Raji (cell line): ENCODE results near the gene CFAP61.

Experiments
- POLR2A ChIP-seq: IDR thresholded peaks from 2 replicates; pipeline ENCODE4 v1.6.1; 2011; ENCODE audit warnings: low read depth, low read length, control low read depth; ENCODE audit not compliant: insufficient read depth

CFAP61 gene

DNA sequence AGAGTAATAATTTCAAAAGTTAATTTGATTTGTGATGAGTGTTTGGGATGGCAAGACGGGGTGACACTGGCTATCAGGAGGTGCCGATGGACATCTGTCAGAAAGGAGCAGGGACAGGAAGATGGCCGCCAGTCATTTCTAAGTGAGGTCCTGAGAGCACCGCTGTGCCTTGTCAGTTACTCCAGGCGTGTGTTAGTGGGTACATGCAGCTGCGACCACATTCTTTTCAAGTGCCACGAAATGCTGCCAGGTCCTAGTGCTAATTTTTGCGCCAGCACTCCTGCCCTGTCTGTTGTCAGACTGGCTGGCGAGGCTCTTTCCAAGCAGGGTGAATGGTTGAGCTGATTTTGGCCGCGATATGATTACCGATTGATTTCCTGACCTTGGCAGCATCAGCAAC, 251.0 kb downstream of the CFAP61 start:
- no peak for TF ChIP-seq POLR2A

DNA sequence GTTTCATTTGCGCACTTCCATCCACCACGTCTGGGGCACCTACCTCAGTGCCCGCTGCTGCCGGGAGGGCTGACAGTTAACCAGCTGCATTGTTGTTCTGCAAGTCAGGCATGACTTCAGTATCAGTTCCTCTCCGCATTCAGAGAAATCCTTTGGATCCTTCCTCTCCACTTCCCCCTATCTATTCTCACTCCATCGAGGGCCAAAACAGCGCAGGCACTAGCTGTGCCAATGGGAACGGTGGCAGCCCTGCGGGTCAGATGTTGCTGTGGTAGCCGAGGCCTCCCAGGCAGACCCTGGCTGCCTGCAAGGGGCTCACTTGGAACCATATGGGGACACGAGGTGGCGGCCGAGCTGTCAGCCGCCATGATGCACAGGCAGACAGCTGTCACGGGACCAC, 251.4 kb downstream of the CFAP61 start:
- no peak for TF ChIP-seq POLR2A

DNA sequence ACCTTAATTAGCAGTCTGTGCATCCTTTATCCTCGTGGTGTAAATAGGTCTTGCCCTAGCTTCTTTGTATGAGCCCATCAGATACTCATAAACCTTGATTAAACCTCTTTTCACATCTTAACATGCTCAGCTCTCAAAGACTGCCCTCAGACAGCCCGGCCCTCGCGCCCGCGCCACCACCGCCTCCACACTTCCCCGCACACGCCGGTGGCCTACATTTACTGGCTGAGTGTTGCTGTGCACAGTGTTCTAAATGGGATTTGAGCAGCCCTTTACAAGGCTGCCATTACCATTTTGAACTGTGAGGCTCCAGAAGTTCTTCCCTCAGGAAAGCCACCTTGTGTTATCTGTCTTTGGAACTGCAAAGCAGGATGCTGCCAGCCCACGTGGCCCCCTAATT, 252.6 kb downstream of the CFAP61 start:
- TF ChIP-seq POLR2A: no peak

DNA sequence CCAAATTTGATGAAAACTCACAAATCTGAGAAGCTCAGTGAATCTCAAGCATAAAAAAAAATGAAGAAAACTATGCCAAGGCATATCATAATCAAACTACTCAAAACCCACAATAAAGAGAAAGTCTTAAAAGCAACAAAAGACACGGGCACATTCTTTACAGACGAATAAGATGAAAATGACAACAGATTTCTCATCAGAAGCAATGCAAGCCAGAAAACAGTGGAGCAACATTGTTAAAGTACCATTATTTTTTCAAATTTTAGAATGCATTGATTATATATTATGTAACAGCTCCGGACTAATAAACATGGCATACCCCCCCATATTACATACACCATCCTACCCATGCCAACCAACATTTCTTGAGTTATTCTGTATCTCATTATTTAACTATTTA, 260.2 kb downstream of the CFAP61 start:
- TF ChIP-seq POLR2A: no peak

DNA sequence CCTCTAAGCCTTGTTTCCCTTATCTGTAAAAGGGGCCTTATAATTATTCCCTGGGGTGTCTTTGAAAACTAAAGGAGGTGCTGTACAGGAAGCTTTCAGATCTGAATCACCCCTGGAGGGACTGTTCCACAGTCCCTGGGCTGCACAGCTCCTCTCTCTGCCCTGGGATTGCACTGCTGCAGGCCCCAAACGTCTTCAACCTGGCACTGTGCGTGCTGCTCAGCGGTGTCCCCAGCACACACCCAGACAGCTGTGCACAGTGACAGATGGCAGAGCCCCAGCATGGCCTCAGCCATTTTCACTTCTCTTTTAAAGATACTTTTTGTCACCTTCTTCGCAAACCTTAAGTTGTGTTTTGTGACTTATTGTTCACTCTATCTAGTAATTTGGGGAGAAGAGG, 264.9 kb downstream of the CFAP61 start:
- TF ChIP-seq POLR2A: no peak

DNA sequence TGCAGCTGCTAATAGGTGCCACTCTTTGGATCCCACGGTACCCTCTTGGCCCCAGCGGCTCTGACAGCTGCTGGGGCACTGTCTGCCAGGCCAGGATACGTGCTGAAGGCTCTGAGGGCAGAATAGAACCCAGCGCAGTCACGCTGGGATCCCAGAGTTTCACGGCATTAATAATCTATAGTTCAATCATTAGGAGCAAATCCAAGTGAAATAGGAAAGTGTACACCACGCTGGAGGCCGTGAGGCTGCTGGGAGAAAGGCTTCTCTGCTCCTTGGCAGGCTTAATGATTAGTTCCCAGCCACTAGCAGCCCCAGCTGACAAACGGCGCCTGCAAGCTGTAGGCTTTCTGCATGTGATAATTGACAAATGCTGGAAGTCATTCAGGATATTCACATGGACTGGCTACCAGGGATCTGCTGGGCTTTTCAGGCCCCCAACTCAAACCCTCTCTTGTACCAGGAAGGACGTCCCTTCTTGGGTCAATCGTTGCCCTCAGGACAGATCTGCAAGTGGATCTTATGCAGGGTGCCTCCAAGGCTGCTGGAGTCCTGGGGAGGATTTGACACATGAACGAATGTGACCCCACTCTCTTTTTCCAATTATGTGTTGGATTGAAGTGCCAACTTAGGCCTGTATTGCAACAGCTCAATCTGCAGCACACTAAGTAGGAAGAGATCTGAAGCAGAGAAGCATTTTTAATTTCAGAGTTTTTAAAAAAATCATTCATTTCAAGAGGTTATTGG, 265.5 kb downstream of the CFAP61 start:
- no peak for TF ChIP-seq POLR2A

DNA sequence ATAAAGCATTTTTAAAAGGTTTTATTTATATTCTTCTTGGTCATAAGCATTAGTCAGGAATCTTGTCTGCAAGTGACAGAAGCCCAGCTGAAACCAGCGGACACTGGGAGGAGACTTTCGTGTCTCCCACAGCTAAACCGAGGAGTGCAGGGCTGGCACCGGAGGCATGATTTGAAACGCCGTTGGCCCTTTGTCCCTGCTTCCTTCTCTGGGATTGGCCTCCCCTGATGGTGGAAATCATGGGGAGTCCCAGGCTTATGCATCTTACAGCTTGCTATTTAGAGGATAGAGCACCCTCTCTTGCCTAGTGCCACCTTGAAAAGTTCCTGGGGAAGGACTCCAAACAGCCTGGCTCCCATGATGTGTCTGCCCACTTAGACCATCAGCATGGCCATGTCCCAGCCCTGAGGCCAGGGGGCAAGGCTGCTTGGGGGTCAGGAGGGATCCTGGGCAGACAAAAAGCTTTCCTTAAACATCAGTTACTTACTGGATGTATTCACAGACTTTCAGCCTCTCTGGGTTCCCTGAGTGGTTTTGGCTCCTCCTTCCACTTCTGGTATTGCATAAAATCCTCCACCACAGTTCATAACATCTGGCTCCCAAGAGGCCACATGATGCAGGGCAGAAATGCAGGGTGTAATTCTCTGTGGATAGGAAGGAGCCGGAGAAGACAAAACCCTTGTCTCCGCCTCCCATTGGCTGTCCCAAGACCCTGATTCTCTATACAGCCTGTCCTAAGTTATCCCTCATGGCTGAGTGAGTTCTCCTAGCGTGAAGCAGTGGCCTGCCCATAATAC, 266.2 kb downstream of the CFAP61 start:
- no peak for TF ChIP-seq POLR2A

DNA sequence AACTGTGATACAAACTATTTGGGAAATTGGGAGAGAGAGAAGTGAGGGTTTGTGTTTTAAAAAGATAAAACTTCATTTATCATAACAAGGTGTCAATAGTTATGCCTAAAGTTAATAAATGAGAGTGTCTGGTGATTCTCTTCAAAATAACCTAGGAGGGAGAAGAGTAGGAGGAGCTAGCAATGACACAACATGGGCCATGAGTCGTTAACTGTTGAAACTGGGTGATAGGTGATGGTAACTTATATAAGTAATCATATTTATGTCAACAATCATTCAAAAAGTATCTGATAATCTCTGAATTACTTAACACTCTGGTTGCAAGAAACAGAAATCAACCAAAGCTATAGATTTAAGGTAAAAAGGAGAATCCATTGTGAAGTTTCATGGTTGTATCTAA, 268.8 kb downstream of the CFAP61 start:
- no peak for TF ChIP-seq POLR2A

DNA sequence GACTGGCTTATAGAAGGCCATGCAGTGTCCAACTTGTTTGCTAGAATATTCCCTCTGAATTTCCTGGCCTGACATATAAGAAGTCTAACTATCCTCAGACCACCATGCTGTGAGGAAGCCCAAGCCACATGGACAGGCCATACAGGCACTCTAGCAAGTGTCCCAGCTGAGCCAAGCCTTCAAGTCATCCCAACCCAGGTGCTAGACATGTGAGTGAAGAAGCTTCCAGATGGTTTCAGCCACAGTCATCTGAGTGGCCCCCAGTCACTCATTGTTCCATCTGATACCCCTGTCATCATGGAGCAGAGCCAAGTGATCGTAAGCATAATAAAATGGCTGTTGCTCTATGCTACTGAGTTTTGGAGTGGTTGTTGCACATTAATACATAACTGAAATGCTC, 269.6 kb downstream of the CFAP61 start:
- TF ChIP-seq POLR2A: no peak

DNA sequence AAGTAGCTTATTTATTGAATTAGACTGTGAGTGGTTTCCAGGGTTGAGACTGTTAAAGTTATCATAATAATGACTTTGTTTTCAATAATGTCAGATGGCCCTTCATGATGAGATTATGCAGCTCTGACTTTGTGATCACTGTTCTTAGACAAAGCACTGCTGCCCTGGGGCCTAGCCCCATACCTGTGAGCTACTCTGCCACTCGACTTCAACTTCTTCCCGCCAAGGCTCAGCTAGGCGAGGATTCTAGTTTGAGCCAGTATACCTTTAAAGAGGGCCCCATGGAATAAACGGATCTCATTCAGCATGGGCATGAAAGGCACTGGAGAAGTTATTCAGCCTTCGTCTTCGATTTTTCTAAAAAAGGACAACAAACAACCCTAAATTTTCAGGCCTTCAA, 270.6 kb downstream of the CFAP61 start:
- no peak for TF ChIP-seq POLR2A

DNA sequence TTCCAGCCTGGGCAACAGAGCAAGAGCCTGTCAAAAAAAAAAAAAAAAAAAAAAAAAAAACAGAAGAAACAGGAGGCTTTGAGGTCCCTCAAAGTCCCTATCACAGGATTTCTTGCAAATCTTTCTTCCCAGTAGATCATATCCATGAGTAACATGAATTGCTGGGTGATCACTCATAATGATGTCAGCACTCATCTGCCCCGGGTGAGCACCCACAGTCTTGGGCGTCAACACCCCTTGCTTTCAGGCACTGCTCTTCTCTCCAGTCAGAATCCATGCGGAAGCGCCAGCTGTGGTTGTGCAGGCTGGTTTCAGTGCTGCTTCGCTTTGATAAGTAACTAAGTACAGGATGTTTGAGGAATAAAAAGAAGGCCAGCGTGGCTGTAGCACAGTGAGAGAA, 275.4 kb downstream of the CFAP61 start:
- no peak for TF ChIP-seq POLR2A

DNA sequence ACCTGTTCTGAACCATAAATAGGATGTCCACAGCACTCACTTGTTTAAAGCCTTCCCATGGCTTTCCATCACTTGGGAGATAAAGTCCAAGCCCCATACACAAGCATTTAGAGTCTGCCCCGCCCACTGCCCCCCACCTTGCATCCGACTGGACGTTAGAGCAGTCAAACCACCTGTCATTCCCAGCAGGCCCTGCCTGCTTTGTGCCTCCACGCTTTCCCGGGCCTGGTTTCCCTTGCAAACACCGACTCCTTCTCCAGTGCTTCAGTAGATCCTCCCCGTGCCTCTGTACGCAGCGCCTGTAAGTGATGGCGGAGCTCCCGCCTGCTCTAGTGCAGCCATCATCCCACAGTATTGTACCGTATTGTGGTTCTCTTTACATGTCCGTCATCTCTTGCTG, 277.2 kb downstream of the CFAP61 start:
- TF ChIP-seq POLR2A: no peak

DNA sequence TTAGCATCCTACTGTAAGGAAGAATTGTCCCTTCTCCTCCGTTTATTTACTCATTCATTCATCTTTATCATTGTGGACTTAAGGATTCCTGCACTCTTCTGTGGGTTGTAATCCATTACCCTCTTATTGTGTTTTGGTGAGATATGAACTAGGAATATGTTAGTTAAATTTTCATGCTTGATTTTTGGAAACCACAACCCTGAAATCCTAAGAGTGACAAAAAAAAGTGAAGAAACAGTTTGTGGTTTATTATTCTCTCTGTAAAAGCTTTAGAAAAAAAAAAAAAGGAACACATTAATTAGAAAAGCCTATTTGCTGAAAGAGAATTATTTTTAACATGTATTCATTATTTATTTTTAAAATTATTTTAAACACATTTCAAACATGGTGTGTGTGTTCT, 278.8 kb downstream of the CFAP61 start:
- TF ChIP-seq POLR2A: no peak

DNA sequence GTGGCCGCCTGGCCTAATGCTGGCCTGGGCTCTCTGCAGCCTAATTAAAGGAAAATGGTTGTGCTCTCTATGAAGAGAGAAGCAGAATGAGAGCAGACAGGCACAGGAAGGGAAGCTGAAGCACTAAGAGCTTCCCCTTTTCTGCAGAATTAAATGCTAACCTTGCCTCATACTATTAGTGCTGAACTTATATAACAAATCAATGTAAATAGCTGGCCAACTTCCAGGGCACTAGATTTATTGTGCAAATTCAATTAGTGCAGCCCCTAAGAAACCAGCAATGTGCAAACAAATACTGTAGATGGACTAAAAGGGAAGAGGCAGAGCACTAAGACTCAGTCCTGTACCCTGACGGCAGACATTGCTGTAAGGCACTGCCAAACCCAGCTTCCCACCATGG, 279.5 kb downstream of the CFAP61 start:
- no peak for TF ChIP-seq POLR2A

DNA sequence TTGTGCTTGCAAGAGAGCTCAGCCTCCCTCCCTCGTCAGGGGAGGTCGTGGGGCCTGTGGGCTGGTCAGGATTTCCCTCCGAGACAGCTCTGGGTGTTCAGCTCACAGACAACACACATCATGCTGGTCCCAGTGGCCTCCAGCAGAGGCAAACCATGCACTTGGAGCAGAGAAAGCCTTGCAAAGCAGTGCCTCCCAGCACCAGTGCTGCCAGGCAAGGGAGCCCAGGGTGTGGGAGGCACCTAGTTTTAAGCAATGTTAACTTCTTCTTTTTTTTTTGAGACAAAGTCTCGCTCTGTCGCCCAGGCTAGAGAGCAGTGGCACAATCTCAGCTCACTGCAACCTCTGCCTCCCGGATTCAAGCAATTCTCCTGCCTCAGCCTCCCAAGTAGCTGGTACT, 281.5 kb downstream of the CFAP61 start:
- TF ChIP-seq POLR2A: no peak

DNA sequence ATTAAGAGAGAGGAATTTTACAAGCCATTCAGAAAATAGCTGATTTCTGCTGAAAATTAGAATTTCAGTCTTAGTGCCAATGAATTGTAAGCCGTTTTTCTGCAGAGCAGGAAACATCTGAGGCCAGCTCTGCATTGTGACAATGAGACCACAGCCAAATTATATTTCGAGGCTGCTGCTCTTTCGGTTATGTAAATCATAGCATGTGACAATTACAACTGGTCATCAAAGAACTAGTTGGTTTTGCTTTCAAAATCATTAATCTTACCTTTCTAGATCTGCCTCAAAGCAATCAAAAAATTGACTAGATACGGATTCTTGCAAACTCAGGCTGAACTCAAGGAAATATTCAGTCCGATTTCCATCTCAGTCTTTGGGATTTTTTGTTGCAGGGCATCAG, 282.2 kb downstream of the CFAP61 start:
- TF ChIP-seq POLR2A: no peak
